ENCODE measurements around the gene THEM5. TPM values are rescaled to one million over a fixed set of nuclear protein-coding genes. Genes with fewer than 3 reads are reported as not detected.

The THEM5 gene
- polyA plus RNA-seq, 4 donors, result 0.32 TPM; not detected in 3

GRCh38 chr1:151840421-151840820, 13.1 kb downstream of the THEM5 start:
- no peaks in the 10 kb centered on the region for H3K9me3 ChIP-seq (ENCODE audit: control insufficient read depth in 2 of 2, insufficient read depth in 1 of 2, low read depth in 1 of 2, low read length in 1 of 2)
- peak overlapping the region in 1 of 3 donors; percentile 52 for H3K4me3 ChIP-seq (ENCODE audit: low read depth in 1 of 3, low read length in 3 of 3)
- FAIRE-seq, result no peak
- peaks cover 0 to 31% (median 8%) of the 10 kb centered on the region in 3 donors for H3K4me1 ChIP-seq (ENCODE audit: control insufficient read depth in 3 of 3, insufficient read depth in 2 of 3, low read depth in 1 of 3, low read length in 2 of 3)
- H3K27ac ChIP-seq (ENCODE audit: low read depth in 1 of 3, low read length in 2 of 3), result peak overlapping the region in 2 of 3 donors; percentile 81 to 91
- no peak for DNase-seq
- no peaks in the 10 kb centered on the region for H3K36me3 ChIP-seq (ENCODE audit: control insufficient read depth in 3 of 3, insufficient read depth in 2 of 3, low read depth in 1 of 3, low read length in 3 of 3)
- peaks cover 0 to 25% (median 2%) of the 10 kb centered on the region in 3 donors for H3K27me3 ChIP-seq (ENCODE audit: control insufficient read depth in 3 of 3, insufficient read depth in 3 of 3, low read length in 3 of 3)

GRCh38 chr1:151839457-151840403, 13.8 kb downstream of the THEM5 start, which contains the start of gene C2CD4D:
C2CD4D (minus strand) TSS chr1:151839820; CDS start chr1:151838989, 831 bp downstream.
- Histone ChIP-seq H3K4me1 (ENCODE audit: control insufficient read depth in 3 of 3, insufficient read depth in 2 of 3, low read depth in 1 of 3, low read length in 2 of 3) (peaks cover 0 to 31% (median 8%) of the 10 kb centered on the region in 3 donors), H3K27ac (ENCODE audit: low read depth in 1 of 3, low read length in 2 of 3) (peak within 1 kb of the TSS in 2 of 3 donors; percentile 81 to 91), H3K4me3 (ENCODE audit: low read depth in 1 of 3, low read length in 3 of 3) (peak within 1 kb of the TSS in 2 of 3 donors; percentile 52), H3K9me3 (ENCODE audit: control insufficient read depth in 2 of 2, insufficient read depth in 1 of 2, low read depth in 1 of 2, low read length in 1 of 2) (no peaks in the 10 kb centered on the region), H3K27me3 (ENCODE audit: control insufficient read depth in 3 of 3, insufficient read depth in 3 of 3, low read length in 3 of 3) (peaks cover 0 to 25% (median 2%) of the 10 kb centered on the region in 3 donors), H3K36me3 (ENCODE audit: control insufficient read depth in 3 of 3, insufficient read depth in 2 of 3, low read depth in 1 of 3, low read length in 3 of 3) (no peaks in the 10 kb centered on the region)
- no peak for FAIRE-seq
- DNase-seq, result peak; percentile 76 to 93
- 2 to 9% (median 4%) methylated on average over 45 to 47 of the region's 47 CpGs for WGBS, 3 donors

GRCh38 chr1:151839082-151839412, 14.5 kb downstream of the THEM5 start:
- Histone ChIP-seq H3K27me3 (ENCODE audit: control insufficient read depth in 3 of 3, insufficient read depth in 3 of 3, low read length in 3 of 3) (peaks cover 0 to 25% (median 2%) of the 10 kb centered on the region in 3 donors), H3K27ac (ENCODE audit: low read depth in 1 of 3, low read length in 2 of 3) (peak overlapping the region in 1 of 3 donors; percentile 91), H3K4me3 (ENCODE audit: low read depth in 1 of 3, low read length in 3 of 3) (peak overlapping the region in 2 of 3 donors; percentile 52), H3K4me1 (ENCODE audit: control insufficient read depth in 3 of 3, insufficient read depth in 2 of 3, low read depth in 1 of 3, low read length in 2 of 3) (peaks cover 2 to 31% (median 8%) of the 10 kb centered on the region in 3 donors), H3K9me3 (ENCODE audit: control insufficient read depth in 2 of 2, insufficient read depth in 1 of 2, low read depth in 1 of 2, low read length in 1 of 2) (no peaks in the 10 kb centered on the region), H3K36me3 (ENCODE audit: control insufficient read depth in 3 of 3, insufficient read depth in 2 of 3, low read depth in 1 of 3, low read length in 3 of 3) (no peaks in the 10 kb centered on the region)
- DNase-seq (no peak), FAIRE-seq (no peak)
- WGBS, 3 donors, result 28 to 83% (median 68%) methylated on average over 16 of the region's 16 CpGs

GRCh38 chr1:151838222-151839081, 15.1 kb downstream of the THEM5 start:
- peak in 1 of 2 donors; percentile 66 for DNase-seq

GRCh38 chr1:151837884-151838221, 15.7 kb downstream of the THEM5 start:
- Histone ChIP-seq H3K36me3 (ENCODE audit: control insufficient read depth in 3 of 3, insufficient read depth in 2 of 3, low read depth in 1 of 3, low read length in 3 of 3) (no peaks in the 10 kb centered on the region), H3K27ac (ENCODE audit: low read depth in 1 of 3, low read length in 2 of 3) (peak overlapping the region in 1 of 3 donors; percentile 69), H3K4me1 (ENCODE audit: control insufficient read depth in 3 of 3, insufficient read depth in 2 of 3, low read depth in 1 of 3, low read length in 2 of 3) (peaks cover 4 to 31% (median 8%) of the 10 kb centered on the region in 3 donors), H3K4me3 (ENCODE audit: low read depth in 1 of 3, low read length in 3 of 3) (peak overlapping the region in 1 of 3 donors; percentile 52), H3K27me3 (ENCODE audit: control insufficient read depth in 3 of 3, insufficient read depth in 3 of 3, low read length in 3 of 3) (peaks cover 0 to 25% (median 2%) of the 10 kb centered on the region in 3 donors), H3K9me3 (ENCODE audit: control insufficient read depth in 2 of 2, insufficient read depth in 1 of 2, low read depth in 1 of 2, low read length in 1 of 2) (no peaks in the 10 kb centered on the region)
- no peak for FAIRE-seq
- DNase-seq, result no peak
- 22 to 56% (median 40%) methylated on average over 24 to 26 of the region's 26 CpGs for WGBS, 3 donors

More at GRCh38 chr1:151838222-151839081, 15.1 kb downstream of the THEM5 start:
- Histone ChIP-seq H3K4me3 (ENCODE audit: low read depth in 1 of 3, low read length in 3 of 3) (peak overlapping the region in 2 of 3 donors; percentile 13 to 52), H3K4me1 (ENCODE audit: control insufficient read depth in 3 of 3, insufficient read depth in 2 of 3, low read depth in 1 of 3, low read length in 2 of 3) (peaks cover 4 to 31% (median 8%) of the 10 kb centered on the region in 3 donors), H3K27me3 (ENCODE audit: control insufficient read depth in 3 of 3, insufficient read depth in 3 of 3, low read length in 3 of 3) (peaks cover 0 to 25% (median 2%) of the 10 kb centered on the region in 3 donors), H3K9me3 (ENCODE audit: control insufficient read depth in 2 of 2, insufficient read depth in 1 of 2, low read depth in 1 of 2, low read length in 1 of 2) (no peaks in the 10 kb centered on the region), H3K36me3 (ENCODE audit: control insufficient read depth in 3 of 3, insufficient read depth in 2 of 3, low read depth in 1 of 3, low read length in 3 of 3) (no peaks in the 10 kb centered on the region), H3K27ac (ENCODE audit: low read depth in 1 of 3, low read length in 2 of 3) (peak overlapping the region in 1 of 3 donors; percentile 17)
- 14 to 44% (median 43%) methylated on average over 83 to 117 of the region's 117 CpGs for WGBS, 3 donors
- FAIRE-seq, result no peak

GRCh38 chr1:151837197-151837596, 16.3 kb downstream of the THEM5 start:
- 27 to 41% (median 29%) methylated on average over 3 of the region's 3 CpGs for WGBS, 3 donors
- H3K27ac ChIP-seq (ENCODE audit: low read depth in 1 of 3, low read length in 2 of 3), result peak overlapping the region in 1 of 3 donors; percentile 69
- no peak for FAIRE-seq
- no peaks in the 10 kb centered on the region for H3K36me3 ChIP-seq (ENCODE audit: control insufficient read depth in 3 of 3, insufficient read depth in 2 of 3, low read depth in 1 of 3, low read length in 3 of 3)
- H3K4me3 ChIP-seq (ENCODE audit: low read depth in 1 of 3, low read length in 3 of 3), result no peak overlapping the region
- no peaks in the 10 kb centered on the region for H3K9me3 ChIP-seq (ENCODE audit: control insufficient read depth in 2 of 2, insufficient read depth in 1 of 2, low read depth in 1 of 2, low read length in 1 of 2)
- DNase-seq, result no peak
- H3K4me1 ChIP-seq (ENCODE audit: control insufficient read depth in 3 of 3, insufficient read depth in 2 of 3, low read depth in 1 of 3, low read length in 2 of 3), result peaks cover 5 to 35% (median 8%) of the 10 kb centered on the region in 3 donors
- H3K27me3 ChIP-seq (ENCODE audit: control insufficient read depth in 3 of 3, insufficient read depth in 3 of 3, low read length in 3 of 3), result peaks cover 0 to 25% (median 2%) of the 10 kb centered on the region in 3 donors

GRCh38 chr1:151835596-151835995, 17.9 kb downstream of the THEM5 start:
- no peaks in the 10 kb centered on the region for H3K36me3 ChIP-seq (ENCODE audit: control insufficient read depth in 3 of 3, insufficient read depth in 2 of 3, low read depth in 1 of 3, low read length in 3 of 3)
- H3K4me1 ChIP-seq (ENCODE audit: control insufficient read depth in 3 of 3, insufficient read depth in 2 of 3, low read depth in 1 of 3, low read length in 2 of 3), result peaks cover 6 to 45% (median 8%) of the 10 kb centered on the region in 3 donors
- DNase-seq (no peak), FAIRE-seq (no peak)
- 94 to 95% (median 95%) methylated on average over 7 of the region's 7 CpGs for WGBS, 3 donors
- no peak overlapping the region for H3K4me3 ChIP-seq (ENCODE audit: low read depth in 1 of 3, low read length in 3 of 3)
- H3K9me3 ChIP-seq (ENCODE audit: control insufficient read depth in 2 of 2, insufficient read depth in 1 of 2, low read depth in 1 of 2, low read length in 1 of 2), result no peaks in the 10 kb centered on the region
- H3K27me3 ChIP-seq (ENCODE audit: control insufficient read depth in 3 of 3, insufficient read depth in 3 of 3, low read length in 3 of 3), result peaks cover 0 to 25% (median 2%) of the 10 kb centered on the region in 3 donors
- no peak overlapping the region for H3K27ac ChIP-seq (ENCODE audit: low read depth in 1 of 3, low read length in 2 of 3)

GRCh38 chr1:151834239-151834638, 19.3 kb downstream of the THEM5 start:
- FAIRE-seq (no peak), DNase-seq (peak in 1 of 2 donors; percentile 41)
- whole genome bisulfite sequencing, 3 donors, result 30 to 54% (median 31%) methylated on average over 3 of the region's 3 CpGs
- Histone ChIP-seq H3K36me3 (ENCODE audit: control insufficient read depth in 3 of 3, insufficient read depth in 2 of 3, low read depth in 1 of 3, low read length in 3 of 3) (no peaks in the 10 kb centered on the region), H3K4me1 (ENCODE audit: control insufficient read depth in 3 of 3, insufficient read depth in 2 of 3, low read depth in 1 of 3, low read length in 2 of 3) (peaks cover 6 to 40% (median 8%) of the 10 kb centered on the region in 3 donors), H3K4me3 (ENCODE audit: low read depth in 1 of 3, low read length in 3 of 3) (no peak overlapping the region), H3K27ac (ENCODE audit: low read depth in 1 of 3, low read length in 2 of 3) (no peak overlapping the region), H3K27me3 (ENCODE audit: control insufficient read depth in 3 of 3, insufficient read depth in 3 of 3, low read length in 3 of 3) (peaks cover 0 to 17% (median 2%) of the 10 kb centered on the region in 3 donors), H3K9me3 (ENCODE audit: control insufficient read depth in 2 of 2, insufficient read depth in 1 of 2, low read depth in 1 of 2, low read length in 1 of 2) (no peaks in the 10 kb centered on the region)

Data from small intestine (tissue), 7 donors.